ENCODE data around the gene NPBWR2.

- TF ChIP-seq EZH2 (IDR thresholded peaks at IDR 0.05; ENCODE audit: borderline replicate concordance, low read depth, low read length, severe bottlenecking) (no peak), POLR2A (IDR thresholded peaks at IDR 0.05; ENCODE audit: low read depth, low read length) (no peak), FOS (IDR thresholded peaks at IDR 0.05; ENCODE audit: borderline replicate concordance, insufficient read depth, low read length) (no peak), POLR2AphosphoS5 (IDR thresholded peaks at IDR 0.05; ENCODE audit: insufficient read depth, low read depth, low read length) (no peak), JUN (IDR thresholded peaks at IDR 0.05; ENCODE audit: borderline replicate concordance, insufficient read depth, insufficient read length, low read depth) (no peak), GATA2 (IDR thresholded peaks at IDR 0.05; ENCODE audit: insufficient read depth, insufficient read length, low read depth, low read length) (no peak), MYC (IDR thresholded peaks at IDR 0.05; ENCODE audit: low read depth, low read length) (no peak), MAX (IDR thresholded peaks at IDR 0.05; ENCODE audit: insufficient read depth, insufficient read length) (no peak)
- TF ChIP-seq, protein P1, sequence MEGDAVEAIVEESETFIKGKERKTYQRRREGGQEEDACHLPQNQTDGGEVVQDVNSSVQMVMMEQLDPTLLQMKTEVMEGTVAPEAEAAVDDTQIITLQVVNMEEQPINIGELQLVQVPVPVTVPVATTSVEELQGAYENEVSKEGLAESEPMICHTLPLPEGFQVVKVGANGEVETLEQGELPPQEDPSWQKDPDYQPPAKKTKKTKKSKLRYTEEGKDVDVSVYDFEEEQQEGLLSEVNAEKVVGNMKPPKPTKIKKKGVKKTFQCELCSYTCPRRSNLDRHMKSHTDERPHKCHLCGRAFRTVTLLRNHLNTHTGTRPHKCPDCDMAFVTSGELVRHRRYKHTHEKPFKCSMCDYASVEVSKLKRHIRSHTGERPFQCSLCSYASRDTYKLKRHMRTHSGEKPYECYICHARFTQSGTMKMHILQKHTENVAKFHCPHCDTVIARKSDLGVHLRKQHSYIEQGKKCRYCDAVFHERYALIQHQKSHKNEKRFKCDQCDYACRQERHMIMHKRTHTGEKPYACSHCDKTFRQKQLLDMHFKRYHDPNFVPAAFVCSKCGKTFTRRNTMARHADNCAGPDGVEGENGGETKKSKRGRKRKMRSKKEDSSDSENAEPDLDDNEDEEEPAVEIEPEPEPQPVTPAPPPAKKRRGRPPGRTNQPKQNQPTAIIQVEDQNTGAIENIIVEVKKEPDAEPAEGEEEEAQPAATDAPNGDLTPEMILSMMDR (IDR thresholded peaks at IDR 0.05; ENCODE audit: extremely low read depth in 1 of 2, insufficient read depth in 1 of 2, low read depth in 1 of 2, low read length in 2 of 2) = no peak
Observed at GRCh38 chr20:64078934-64079272, 28.5 kb downstream of the NPBWR2 start.
